SK-N-MC (cell line): Measurements from ENCODE around the gene BTBD17.

Experiments
- EZH2 ChIP-seq: fragments of 200-600 bp; sonication (generic); IDR thresholded peaks from one replicate; pipeline ENCODE4 v1.6.1; 2017; ENCODE audit warnings: antibody characterized with exemption
- FOXP2 ChIP-seq: optimal IDR thresholded peaks from 2 replicates; pipeline ENCODE3; 2011; ENCODE audit warnings: mild to moderate bottlenecking, moderate library complexity; ENCODE audit not compliant: insufficient read depth; ENCODE audit errors: extremely low read length, control extremely low read depth
- POLR2AphosphoS5 ChIP-seq: IDR thresholded peaks from 2 replicates; pipeline ENCODE4 v1.6.1; 2012; ENCODE audit warnings: mild to moderate bottlenecking, low read depth, low read length, borderline replicate concordance

DNA sequence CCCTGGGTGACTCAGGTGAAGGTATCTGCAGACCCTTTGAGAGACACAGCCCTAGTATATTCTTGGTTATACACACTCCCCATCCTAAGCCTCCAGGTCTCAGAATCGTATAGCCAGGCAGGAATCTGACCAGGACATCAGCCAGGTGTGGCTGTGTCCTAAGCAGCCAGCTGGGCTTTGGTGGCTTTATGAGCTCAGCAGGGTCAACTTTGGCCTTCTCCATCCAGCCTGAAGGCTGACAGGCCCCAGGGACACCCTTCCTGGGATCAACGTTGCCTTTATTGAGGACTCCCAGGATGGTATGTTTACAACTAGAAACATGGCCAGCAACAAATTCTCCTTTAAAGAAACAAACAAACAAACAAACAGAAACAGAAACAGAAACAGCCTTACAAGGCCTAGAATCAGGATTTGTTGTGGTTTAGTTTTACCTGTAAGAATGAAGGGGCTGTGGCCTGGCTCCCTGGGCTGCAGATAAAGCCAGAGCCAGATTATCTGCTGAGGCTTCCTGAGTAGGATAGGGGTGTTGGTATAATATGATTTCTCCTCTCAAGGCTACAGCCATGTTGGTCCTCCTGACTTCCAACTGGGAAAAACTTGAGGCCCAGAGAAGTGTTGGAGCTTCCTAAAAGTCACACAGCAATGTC is 27.2 kb downstream of the BTBD17 start:
- TF ChIP-seq EZH2 = no peak
- TF ChIP-seq FOXP2 = no peak
- TF ChIP-seq POLR2AphosphoS5 = no peak
